IPS DF 6.9 (cell line): ENCODE data around the gene CCDC83.

ENCODE experiments used
- DNase-seq: peaks from one replicate; pipeline ENCODE4 v3.0.0-alpha.2; 2013; ENCODE audit warnings: low read depth, low spot score
- H3K27ac ChIP-seq: one replicate; pipeline ENCODE4 v1.5.1; 2013; ENCODE audit warnings: low read length, control low read depth
- H3K27me3 ChIP-seq: 2 replicates; pipeline ENCODE4 v1.6.1; 2013; ENCODE audit warnings: mild to moderate bottlenecking, low read length; ENCODE audit not compliant: control insufficient read depth, insufficient read depth
- H3K36me3 ChIP-seq: 2 replicates; pipeline ENCODE4 v1.6.1; 2013; ENCODE audit warnings: low read length; ENCODE audit not compliant: control insufficient read depth, insufficient read depth
- H3K4me1 ChIP-seq: 2 replicates; pipeline ENCODE4 v1.6.1; 2013; ENCODE audit warnings: low read length; ENCODE audit not compliant: control insufficient read depth, insufficient read depth
- H3K4me3 ChIP-seq: 2 replicates; pipeline ENCODE4 v1.5.1; 2013; ENCODE audit warnings: mild to moderate bottlenecking, low read length
- H3K9me3 ChIP-seq: 2 replicates; pipeline ENCODE4 v1.6.1; 2013; ENCODE audit warnings: low read length, inconsistent platforms; ENCODE audit not compliant: control insufficient read depth, insufficient read depth
- WGBS: extraction: QIAGEN DNeasy Blood & Tissue Kit; methylation state at CpG from one replicate; pipeline ENCODE4 v1.1.7; 2013; ENCODE audit warnings: mixed read lengths, missing lambda C conversion rate; ENCODE audit not compliant: insufficient read length, insufficient coverage; 5-methylcytosine and 5-hydroxymethylcytosine counted together

Gene CCDC83

DNA sequence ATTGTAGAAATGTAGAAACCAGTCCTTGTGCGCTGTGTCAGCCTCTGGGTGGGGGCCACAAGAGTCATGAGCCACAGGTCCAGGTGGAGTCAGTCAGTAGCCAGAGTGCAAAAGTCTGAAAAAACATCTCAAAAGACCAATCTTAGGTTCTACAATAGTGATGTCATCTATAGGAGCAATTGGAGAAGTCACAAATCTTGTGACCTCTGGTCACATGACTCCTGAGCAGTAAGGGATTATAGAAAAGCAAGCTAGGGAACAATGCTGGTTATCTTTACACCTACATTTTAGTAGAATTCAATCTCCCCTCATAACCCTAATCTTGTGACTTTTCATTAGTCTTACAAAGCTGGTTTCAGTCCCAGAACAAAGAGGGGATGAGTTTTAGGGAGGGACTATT, 82.7 kb downstream of the CCDC83 start:
- H3K36me3 ChIP-seq = no peaks in the 10 kb centered on the region
- no peak overlapping the region for H3K4me3 ChIP-seq
- no peaks in the 10 kb centered on the region; the same call in 1 of the 2 replicates for H3K9me3 ChIP-seq
- DNase-seq = no peak
- no CpG with 5 or more reads among the region's 1 CpG for WGBS
- no peaks in the 10 kb centered on the region for H3K4me1 ChIP-seq
- no peak overlapping the region for H3K27ac ChIP-seq
- no peaks in the 10 kb centered on the region for H3K27me3 ChIP-seq

DNA sequence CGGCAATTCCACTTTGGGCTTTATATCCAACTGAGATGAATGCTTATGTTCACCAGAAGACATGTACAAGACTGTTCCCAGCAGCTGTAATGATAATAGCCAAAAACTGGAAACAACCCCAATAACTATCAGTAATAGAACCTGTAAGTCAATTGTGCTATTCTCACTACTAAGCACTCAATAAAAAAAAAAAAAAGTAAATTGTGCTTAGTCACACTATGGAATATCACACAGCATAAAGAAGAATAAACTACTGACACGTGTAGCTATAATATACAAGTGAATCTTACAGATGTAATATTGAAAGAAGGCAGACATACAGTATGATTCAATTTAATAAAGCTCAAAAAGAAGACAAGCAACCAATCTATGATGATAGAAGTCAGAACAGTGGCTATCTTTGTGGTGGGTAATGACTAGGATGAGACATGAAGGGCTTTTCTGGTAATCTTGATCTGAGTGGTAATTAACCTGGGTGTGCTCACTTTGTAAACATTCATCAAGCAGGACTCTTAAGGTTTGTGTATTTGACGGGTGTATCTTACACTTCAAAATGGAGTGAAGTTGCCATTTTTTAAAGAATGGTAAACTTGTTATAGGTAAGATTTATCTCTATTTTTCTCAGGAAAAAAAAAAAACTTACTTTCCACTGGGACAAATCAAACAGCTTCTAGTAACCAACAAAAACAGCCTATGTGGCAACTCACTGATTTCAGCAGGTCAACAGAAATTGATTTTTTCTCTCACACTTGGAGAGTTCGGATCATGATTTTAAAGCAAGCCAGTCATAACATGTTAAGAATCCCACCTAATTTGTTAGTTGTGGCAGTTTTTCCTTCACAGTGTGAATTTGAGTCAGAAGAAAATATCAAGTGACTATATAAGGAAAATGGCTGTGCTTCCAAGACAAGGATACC, 84.2 kb downstream of the CCDC83 start:
- Histone ChIP-seq H3K36me3 (no peaks in the 10 kb centered on the region), H3K9me3 (no peaks in the 10 kb centered on the region; the same call in 1 of the 2 replicates), H3K27ac (no peak overlapping the region), H3K4me3 (no peak overlapping the region), H3K4me1 (no peaks in the 10 kb centered on the region), H3K27me3 (no peaks in the 10 kb centered on the region)
- WGBS = no CpG with 5 or more reads among the region's 4 CpGs
- DNase-seq = no peak

DNA sequence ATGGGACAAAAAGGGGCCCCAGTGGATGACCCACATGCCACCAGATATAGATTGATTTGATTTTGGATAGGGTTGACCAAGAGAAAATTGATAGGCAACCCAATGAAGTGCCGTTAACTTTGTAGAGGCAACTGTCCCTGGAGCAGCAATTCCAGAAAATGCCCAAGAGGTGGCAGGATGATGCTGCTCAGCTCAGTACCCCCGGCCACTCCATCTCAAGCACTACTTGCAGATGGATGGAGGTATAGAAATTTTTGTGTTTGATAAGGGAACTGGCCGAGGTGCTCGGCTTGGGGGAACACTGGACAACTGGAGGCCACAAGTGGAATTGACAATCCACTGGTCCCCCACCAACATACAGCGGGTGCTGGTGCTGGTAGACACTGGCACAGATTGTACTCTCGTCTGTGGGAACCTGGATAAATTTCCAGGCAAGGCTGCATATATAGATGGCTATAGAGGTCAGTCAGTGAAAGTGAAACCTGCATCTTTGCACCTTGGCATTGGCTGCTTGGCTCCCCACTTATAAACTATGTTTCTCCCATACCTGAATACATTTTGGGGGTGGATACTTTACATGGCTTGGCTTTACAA, 86.3 kb downstream of the CCDC83 start:
- WGBS = no CpG with 5 or more reads among the region's 6 CpGs
- H3K4me3 ChIP-seq = no peak overlapping the region
- H3K27me3 ChIP-seq = no peaks in the 10 kb centered on the region
- peaks cover 1% of the 10 kb centered on the region for H3K9me3 ChIP-seq
- DNase-seq = peak; percentile 18
- no peaks in the 10 kb centered on the region for H3K36me3 ChIP-seq
- H3K4me1 ChIP-seq = no peaks in the 10 kb centered on the region
- no peak overlapping the region for H3K27ac ChIP-seq

DNA sequence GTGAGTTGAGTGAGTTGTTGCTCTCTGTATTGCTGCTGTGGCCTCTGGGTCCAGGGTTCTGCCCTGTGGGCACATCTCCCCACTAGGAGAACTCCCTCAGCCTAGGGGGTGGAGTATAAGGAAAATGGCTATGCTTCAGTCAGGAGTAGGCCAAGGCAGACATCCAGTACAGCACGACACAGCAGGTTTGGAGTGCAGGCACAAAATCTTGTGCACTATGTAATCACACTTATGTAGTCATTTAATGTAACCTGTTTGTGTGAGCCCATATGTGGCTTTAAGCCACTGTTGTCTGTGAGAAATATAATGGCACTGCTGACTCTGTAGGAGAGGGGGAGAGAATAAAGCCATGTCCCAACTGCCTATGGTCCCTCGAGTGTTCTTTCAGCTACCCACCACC, 90.1 kb downstream of the CCDC83 start:
- Histone ChIP-seq H3K36me3 (no peaks in the 10 kb centered on the region), H3K27me3 (no peaks in the 10 kb centered on the region), H3K4me3 (no peak overlapping the region), H3K9me3 (peaks cover 1% of the 10 kb centered on the region; the same call in 1 of the 2 replicates), H3K4me1 (no peaks in the 10 kb centered on the region), H3K27ac (no peak overlapping the region)
- no peak for DNase-seq
- no CpG with 5 or more reads among the region's 2 CpGs for WGBS

DNA sequence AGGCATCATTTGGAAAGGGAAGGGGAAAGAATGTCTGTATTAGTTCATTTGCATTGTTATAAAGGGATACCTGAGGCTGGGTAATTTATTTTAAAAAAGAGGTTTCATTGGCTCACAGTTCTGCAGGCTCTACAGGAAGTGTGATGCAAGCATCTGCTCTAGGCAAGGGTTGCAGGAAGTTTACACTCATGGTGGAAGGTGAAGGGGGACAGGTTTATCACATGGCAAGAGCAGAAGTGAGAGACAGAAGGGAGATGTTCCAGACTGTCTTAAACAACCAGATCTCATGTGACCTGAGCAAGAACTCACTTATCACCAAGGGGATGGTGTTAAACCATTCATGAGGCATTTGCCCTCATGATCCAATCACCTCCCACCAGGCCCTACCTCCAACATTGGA, 90.6 kb downstream of the CCDC83 start:
- Histone ChIP-seq H3K4me3 (no peak overlapping the region), H3K27me3 (no peaks in the 10 kb centered on the region), H3K9me3 (peaks cover 1% of the 10 kb centered on the region; the same call in 1 of the 2 replicates), H3K4me1 (no peaks in the 10 kb centered on the region), H3K27ac (no peak overlapping the region), H3K36me3 (no peaks in the 10 kb centered on the region)
- DNase-seq = no peak

DNA sequence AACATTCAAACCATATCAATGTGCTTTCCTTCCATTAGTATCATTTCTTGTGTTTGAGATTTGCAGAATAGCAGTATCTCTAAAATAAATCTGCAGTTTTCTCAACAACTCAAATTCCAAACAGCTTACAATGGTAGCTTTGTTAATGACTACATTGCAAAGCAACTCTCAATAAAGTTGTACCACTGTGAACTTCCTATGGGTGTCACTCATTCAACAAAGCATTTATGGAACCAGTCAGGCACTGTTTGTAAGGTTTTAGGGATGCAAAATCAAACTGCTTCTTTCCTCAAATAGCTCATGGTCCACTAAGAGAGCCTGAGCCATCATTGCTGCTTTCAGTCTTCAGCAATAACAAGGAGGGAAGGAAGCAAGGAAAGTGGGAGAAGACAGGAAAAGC, 91.0 kb downstream of the CCDC83 start:
- DNase-seq = no peak
- H3K9me3 ChIP-seq = peaks cover 1% of the 10 kb centered on the region; the same call in 1 of the 2 replicates
- H3K27me3 ChIP-seq = no peaks in the 10 kb centered on the region
- H3K27ac ChIP-seq = no peak overlapping the region
- H3K36me3 ChIP-seq = no peaks in the 10 kb centered on the region
- no peak overlapping the region for H3K4me3 ChIP-seq
- no peaks in the 10 kb centered on the region for H3K4me1 ChIP-seq

DNA sequence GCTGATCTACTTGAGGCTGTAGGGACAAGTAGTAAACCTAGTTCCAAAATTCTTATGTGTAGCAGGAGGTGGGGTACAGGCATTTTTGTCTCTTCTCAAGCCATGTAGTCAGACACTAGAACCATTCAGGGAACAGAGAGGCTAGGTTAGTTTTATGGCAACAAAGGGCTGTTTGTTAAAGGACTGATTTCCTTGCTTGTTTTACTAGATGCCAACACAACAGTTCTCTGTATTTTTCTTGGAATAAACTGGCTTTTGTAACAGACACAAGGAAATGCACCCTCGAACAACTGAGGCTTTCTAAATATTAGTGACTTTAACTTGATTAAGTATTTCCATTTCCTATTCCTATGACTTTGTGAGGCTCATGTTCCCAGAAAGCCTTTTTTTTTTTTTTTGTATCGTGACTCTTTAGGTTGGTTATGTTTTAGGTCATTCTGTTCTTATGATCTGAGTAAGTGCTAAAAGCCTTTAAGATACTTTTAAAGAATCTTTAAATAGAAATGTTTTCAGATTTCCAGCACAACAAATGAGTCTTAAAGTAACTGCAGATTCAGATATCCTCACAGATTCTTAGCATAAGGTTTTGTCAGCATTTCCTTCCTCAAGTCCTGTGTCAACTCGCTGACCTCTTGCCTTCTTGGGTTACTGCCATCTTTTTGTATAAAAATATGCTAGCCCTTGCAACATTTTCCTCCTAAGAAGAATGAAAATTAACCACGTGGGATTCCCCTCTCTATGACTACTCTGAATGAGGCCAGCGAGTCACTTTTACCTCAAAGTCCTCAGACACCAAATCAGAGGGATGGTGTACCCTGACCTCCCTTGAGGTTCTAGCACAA, 92.5 kb downstream of the CCDC83 start:
- no peaks in the 10 kb centered on the region for H3K27me3 ChIP-seq
- H3K4me3 ChIP-seq = no peak overlapping the region
- WGBS = no CpG with 5 or more reads among the region's 5 CpGs
- no peak overlapping the region for H3K27ac ChIP-seq
- peaks cover 1% of the 10 kb centered on the region; the same call in 1 of the 2 replicates for H3K9me3 ChIP-seq
- DNase-seq = no peak
- no peaks in the 10 kb centered on the region for H3K36me3 ChIP-seq
- H3K4me1 ChIP-seq = no peaks in the 10 kb centered on the region

DNA sequence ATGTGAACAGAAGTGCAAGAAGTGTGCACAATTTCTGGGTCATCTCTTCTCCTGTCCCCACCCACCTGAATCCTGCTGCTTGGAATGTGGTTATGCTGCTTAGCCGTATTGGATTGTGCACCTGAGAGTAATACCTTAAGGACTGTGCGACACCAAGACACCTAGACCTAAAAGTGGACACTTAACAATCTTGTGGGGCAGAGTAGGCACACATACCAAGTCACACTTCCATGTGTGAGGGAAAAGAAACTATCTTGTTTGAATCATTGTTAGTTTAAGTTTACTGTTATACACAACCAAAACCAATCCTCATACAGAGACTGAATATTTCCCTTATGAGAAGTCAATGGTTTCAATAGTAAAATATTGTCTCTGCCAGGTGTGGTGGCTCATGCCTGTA, 93.7 kb downstream of the CCDC83 start:
- H3K4me1 ChIP-seq = no peaks in the 10 kb centered on the region
- H3K36me3 ChIP-seq = no peaks in the 10 kb centered on the region
- H3K27ac ChIP-seq = no peak overlapping the region
- no peak for DNase-seq
- H3K27me3 ChIP-seq = no peaks in the 10 kb centered on the region
- no peak overlapping the region for H3K4me3 ChIP-seq
- WGBS = no CpG with 5 or more reads among the region's 2 CpGs
- H3K9me3 ChIP-seq = peaks cover 1% of the 10 kb centered on the region; the same call in 1 of the 2 replicates

DNA sequence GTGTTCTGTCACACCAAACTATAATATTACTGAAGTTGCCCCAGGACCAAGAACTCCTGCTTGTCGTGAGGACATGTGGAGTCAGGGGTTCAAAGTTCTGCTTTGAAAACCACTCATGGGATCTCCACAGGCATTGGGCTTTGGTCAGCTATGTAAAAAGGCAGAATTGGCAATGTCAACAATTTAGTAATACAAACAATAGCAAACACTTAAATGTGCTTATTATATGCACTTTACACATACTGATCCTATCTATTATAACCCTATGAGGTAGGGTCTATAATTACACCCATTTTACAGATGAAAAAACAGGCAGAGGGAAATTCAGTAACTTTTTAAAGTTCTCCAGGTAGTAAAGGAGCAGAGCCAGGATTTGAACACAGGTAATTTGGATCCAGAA, 94.6 kb downstream of the CCDC83 start:
- no CpG with 5 or more reads among the region's 1 CpG for WGBS
- no peak overlapping the region for H3K4me3 ChIP-seq
- H3K36me3 ChIP-seq = no peaks in the 10 kb centered on the region
- H3K4me1 ChIP-seq = no peaks in the 10 kb centered on the region
- H3K27ac ChIP-seq = no peak overlapping the region
- H3K27me3 ChIP-seq = no peaks in the 10 kb centered on the region
- peaks cover 1% of the 10 kb centered on the region; the same call in 1 of the 2 replicates for H3K9me3 ChIP-seq
- DNase-seq = no peak

DNA sequence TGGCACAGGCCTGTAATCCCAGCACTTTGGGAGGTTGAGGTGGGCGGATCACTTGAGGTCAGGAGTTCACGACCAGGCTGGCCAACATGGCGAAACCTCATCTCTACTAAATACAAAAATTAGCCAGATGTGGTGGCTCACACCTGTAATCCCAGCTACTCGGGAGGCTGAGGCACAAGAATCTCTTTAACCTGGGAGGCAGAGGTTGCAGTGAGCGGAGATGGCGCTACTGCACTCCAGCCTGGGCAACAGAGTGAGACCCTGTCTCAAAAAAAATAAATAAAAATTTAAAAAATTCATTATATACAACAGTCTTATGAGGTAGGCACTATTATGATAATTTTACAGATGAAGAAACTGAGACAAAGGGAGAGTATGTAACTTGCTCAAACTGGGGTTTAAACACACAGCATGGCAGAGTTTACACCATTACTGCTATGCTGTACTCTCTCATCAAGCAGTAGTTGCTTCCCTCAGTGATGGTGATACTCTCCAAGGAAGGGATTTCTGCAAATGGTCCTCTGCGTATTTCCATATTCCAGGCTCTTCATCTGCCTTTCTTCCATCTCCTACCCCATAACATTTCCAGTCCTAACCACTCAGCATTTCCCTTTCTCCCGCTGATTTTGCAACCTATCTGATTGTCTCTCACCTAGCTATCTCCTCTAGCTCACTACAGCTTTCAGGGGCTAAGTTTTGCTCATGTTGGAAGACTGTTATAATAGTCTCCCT, 95.3 kb downstream of the CCDC83 start:
- no peaks in the 10 kb centered on the region for H3K9me3 ChIP-seq
- WGBS = no CpG with 5 or more reads among the region's 8 CpGs
- DNase-seq = no peak
- no peaks in the 10 kb centered on the region for H3K36me3 ChIP-seq
- no peak overlapping the region for H3K27ac ChIP-seq
- H3K4me3 ChIP-seq = no peak overlapping the region
- H3K4me1 ChIP-seq = no peaks in the 10 kb centered on the region
- H3K27me3 ChIP-seq = no peaks in the 10 kb centered on the region
